H1 (cell line): ENCODE measurements around the gene KRT13. TPM values are rescaled to one million over a fixed set of nuclear protein-coding genes. Genes with fewer than 3 reads are reported as not detected.

Experiments used
- CTCF ChIA-PET: fragments of 300-600 bp; sonication (Branson Sonifier 250); formaldehyde crosslinking; loops from one replicate; lab custom pipeline; 2021; ENCODE audit not compliant: partially characterized antibody; lab: Charles Lee
- POLR2A ChIA-PET: fragments of 300-600 bp; sonication (Branson Sonifier 250); formaldehyde crosslinking; loops from one replicate; lab custom pipeline; 2021; ENCODE audit warnings: inconsistent platforms; ENCODE audit not compliant: partially characterized antibody; lab: Charles Lee
- DNase-seq, 2 experiments: peaks; one replicate each; pipeline versions ENCODE4 v3.0.0 to v3.0.0-alpha.2; 2010 to 2022; ENCODE audit warnings: low spot score in 2 of 2, low read depth in 1 of 2, mixed read lengths in 1 of 2
- FAIRE-seq: peaks from 2 replicates; lab custom pipeline; 2011; peaks lifted over from hg19 to GRCh38; lab: Jason Lieb, UNC
- H2AFZ ChIP-seq: 2 replicates; pipeline ENCODE4 v1.8.1; 2012; ENCODE audit warnings: low read length, inconsistent platforms
- H2AK5ac ChIP-seq: 2 replicates; pipeline ENCODE4 v1.6.1; 2013; ENCODE audit warnings: low read depth, low read length
- H2BK120ac ChIP-seq: replicated peaks from 2 replicates; pipeline ENCODE3; 2013; ENCODE audit warnings: low read depth, low read length, inconsistent platforms
- H2BK12ac ChIP-seq: 2 replicates; pipeline ENCODE4 v1.6.1; 2013; ENCODE audit warnings: low read depth, low read length
- H2BK15ac ChIP-seq: 2 replicates; pipeline ENCODE4 v1.6.1; 2013; ENCODE audit warnings: low read length
- H2BK20ac ChIP-seq: 2 replicates; pipeline ENCODE4 v1.6.1; 2013; ENCODE audit warnings: low read length
- H2BK5ac ChIP-seq: 2 replicates; pipeline ENCODE4 v1.6.1; 2013; ENCODE audit warnings: low read depth, low read length
- H3K14ac ChIP-seq: 2 replicates; pipeline ENCODE4 v1.6.1; 2013; ENCODE audit warnings: inconsistent platforms; ENCODE audit not compliant: insufficient read length
- H3K18ac ChIP-seq: 2 replicates; pipeline ENCODE4 v1.6.1; 2013; ENCODE audit warnings: low read length; ENCODE audit errors: extremely low read depth
- H3K23ac ChIP-seq: 2 replicates; pipeline ENCODE4 v1.6.1; 2013; ENCODE audit warnings: inconsistent platforms; ENCODE audit not compliant: insufficient read length
- H3K23me2 ChIP-seq: 2 replicates; pipeline ENCODE4 v1.6.1; 2013; ENCODE audit warnings: low read depth, low read length
- H3K27ac ChIP-seq: 2 replicates; pipeline ENCODE4 v1.6.1; 2011; ENCODE audit warnings: low read depth, low read length, inconsistent platforms
- H3K27me3 ChIP-seq, 4 experiments: replicated peaks in 1 of 4; 1 replicate in 1 of 4; 2 replicates in 3 of 4; pipeline versions ENCODE4 v1.6.1 to v1.8.1; 2011 to 2013; ENCODE audit warnings: low read length in 3 of 4, mild to moderate bottlenecking in 3 of 4, inconsistent platforms in 2 of 4, mixed read lengths in 2 of 4, moderate library complexity in 1 of 4; ENCODE audit not compliant: control insufficient read depth in 3 of 4, insufficient read depth in 3 of 4; ENCODE audit errors: extremely low read depth in 1 of 4
- H3K36me3 ChIP-seq, 4 experiments: 2 replicates each; pipeline versions ENCODE4 v1.6.1 to v1.8.1; 2011 to 2013; ENCODE audit warnings: mild to moderate bottlenecking in 4 of 4, low read length in 3 of 4, moderate library complexity in 2 of 4, control low read depth in 1 of 4, inconsistent platforms in 1 of 4; ENCODE audit not compliant: insufficient read depth in 4 of 4, control insufficient read depth in 2 of 4
- H3K4ac ChIP-seq: replicated peaks from 2 replicates; pipeline ENCODE3; 2013; ENCODE audit warnings: low read length, low read depth, mixed read lengths, inconsistent platforms; ENCODE audit not compliant: insufficient read length
- H3K4me1 ChIP-seq, 4 experiments: replicated peaks in 1 of 4; 1 replicate in 1 of 4; 2 replicates in 3 of 4; pipeline versions ENCODE4 v1.6.1 to v1.8.1; 2011 to 2013; ENCODE audit warnings: low read length in 3 of 4, inconsistent platforms in 2 of 4, mixed read lengths in 1 of 4; ENCODE audit not compliant: insufficient read depth in 4 of 4, control insufficient read depth in 3 of 4
- H3K4me2 ChIP-seq, 2 experiments: 2 replicates each; pipeline versions ENCODE4 v1.6.1 to v1.8.1; 2011 to 2013; ENCODE audit warnings: low read depth in 2 of 2, low read length in 2 of 2, control low read depth in 1 of 2, inconsistent platforms in 1 of 2, mild to moderate bottlenecking in 1 of 2; ENCODE audit not compliant: insufficient read depth in 1 of 2
- H3K4me3 ChIP-seq, 4 experiments: fragments of 200-600, 300-600 bp in 1 of 4; sonication (generic), shearing (Covaris generic), sonication (Bioruptor Twin) in 1 of 4; 2 replicates each; pipeline versions ENCODE4 v1.5.1 to v1.8.1; 2011 to 2016; ENCODE audit warnings: low read length in 4 of 4, low read depth in 3 of 4, control low read depth in 2 of 4, inconsistent platforms in 2 of 4, mild to moderate bottlenecking in 2 of 4, mixed read lengths in 1 of 4, moderate library complexity in 1 of 4; ENCODE audit not compliant: insufficient read depth in 2 of 4; ENCODE audit errors: extremely low read depth in 1 of 4
- H3K56ac ChIP-seq: replicated peaks from 2 replicates; pipeline ENCODE3; 2013; ENCODE audit warnings: low read depth, mild to moderate bottlenecking, mixed read lengths, low read length, inconsistent platforms; ENCODE audit not compliant: insufficient read length
- H3K79me1 ChIP-seq: 2 replicates; pipeline ENCODE4 v1.6.1; 2013; ENCODE audit warnings: low read depth, low read length, control low read depth
- H3K79me2 ChIP-seq, 2 experiments: 2 replicates each; pipeline versions ENCODE4 v1.6.1 to v1.8.1; 2012 to 2013; ENCODE audit warnings: low read length in 2 of 2, mild to moderate bottlenecking in 2 of 2, inconsistent platforms in 1 of 2; ENCODE audit not compliant: insufficient read depth in 2 of 2, control insufficient read depth in 1 of 2
- H3K9ac ChIP-seq, 4 experiments: replicated peaks in 1 of 4; 1 replicate in 1 of 4; 2 replicates in 3 of 4; pipeline versions ENCODE4 v1.6.1 to v1.8.1; 2011 to 2013; ENCODE audit warnings: low read depth in 3 of 4, low read length in 3 of 4, control low read depth in 2 of 4, mild to moderate bottlenecking in 2 of 4, moderate library complexity in 2 of 4, inconsistent platforms in 1 of 4; ENCODE audit errors: extremely low read depth in 1 of 4
- H3K9me3 ChIP-seq, 2 experiments: 2 replicates each; pipeline versions ENCODE4 v1.6.1 to v1.8.1; 2012 to 2013; ENCODE audit warnings: mild to moderate bottlenecking in 2 of 2, moderate library complexity in 2 of 2, control low read depth in 1 of 2, inconsistent platforms in 1 of 2, low read depth in 1 of 2, low read length in 1 of 2, mixed read lengths in 1 of 2; ENCODE audit not compliant: insufficient read depth in 2 of 2
- H4K20me1 ChIP-seq, 2 experiments: replicated peaks in 1 of 2; 2 replicates each; pipeline versions ENCODE3 to v1.8.1; 2011 to 2013; ENCODE audit warnings: inconsistent platforms in 2 of 2, low read length in 2 of 2, mild to moderate bottlenecking in 1 of 2; ENCODE audit not compliant: insufficient read depth in 2 of 2, control insufficient read depth in 1 of 2
- H4K5ac ChIP-seq: 2 replicates; pipeline ENCODE4 v1.6.1; 2013; ENCODE audit warnings: low read length, low read depth, mixed read lengths, inconsistent platforms; ENCODE audit not compliant: insufficient read length
- H4K8ac ChIP-seq: 2 replicates; pipeline ENCODE4 v1.8.0; 2013; ENCODE audit warnings: mild to moderate bottlenecking, moderate library complexity, low read length, inconsistent platforms; ENCODE audit not compliant: insufficient read depth; ENCODE audit errors: extremely low read depth
- H4K91ac ChIP-seq: replicated peaks from 2 replicates; pipeline ENCODE3; 2013; ENCODE audit warnings: low read length, mixed read lengths, inconsistent platforms; ENCODE audit not compliant: insufficient read length
- BRCA1 ChIP-seq: IDR thresholded peaks from 2 replicates; pipeline ENCODE4 v1.6.1; 2012; ENCODE audit warnings: low read depth, low read length, improper control_type of control experiment
- CEBPB ChIP-seq: IDR thresholded peaks from 2 replicates; pipeline ENCODE4 v1.6.1; 2012; ENCODE audit warnings: low read depth, low read length
- MAFK ChIP-seq: IDR thresholded peaks from 2 replicates; pipeline ENCODE4 v1.6.1; 2012; ENCODE audit warnings: low read depth, mild to moderate bottlenecking, improper control_type of control experiment, low read length
- NANOG ChIP-seq: IDR thresholded peaks from 2 replicates; pipeline ENCODE4 v1.6.1; 2011; ENCODE audit warnings: low read length, low read depth, mild to moderate bottlenecking, inconsistent platforms; ENCODE audit not compliant: insufficient read depth, poor library complexity, severe bottlenecking
- RXRA ChIP-seq: IDR thresholded peaks from 2 replicates; pipeline ENCODE4 v1.6.1; 2011; ENCODE audit warnings: low read depth, mild to moderate bottlenecking, low read length, moderate library complexity; ENCODE audit not compliant: insufficient read depth
- SIN3A ChIP-seq, 2 experiments: IDR thresholded peaks in 1 of 2; conservative IDR thresholded peaks in 1 of 2; 2 replicates each; pipeline ENCODE4 v1.6.1; 2011 to 2012; ENCODE audit warnings: low read length in 2 of 2, improper control_type of control experiment in 1 of 2, low read depth in 1 of 2, mild to moderate bottlenecking in 1 of 2
- SIX5 ChIP-seq: IDR thresholded peaks from 2 replicates; pipeline ENCODE4 v1.6.1; 2011; ENCODE audit warnings: mild to moderate bottlenecking, low read depth, low read length
- SRF ChIP-seq: IDR thresholded peaks from 2 replicates; pipeline ENCODE4 v1.6.1; 2011; ENCODE audit warnings: mild to moderate bottlenecking, low read depth, low read length, moderate library complexity
- WGBS, 2 experiments: shearing (Covaris generic) in 1 of 2; methylation state at CpG; one replicate each; pipeline versions ENCODE4 v1.1.6 to v1.1.7; 2013 to 2015; ENCODE audit warnings: low lambda C conversion rate in 2 of 2, mixed read lengths in 2 of 2, inconsistent platforms in 1 of 2, low coverage in 1 of 2, missing lambda C conversion rate in 1 of 2; ENCODE audit not compliant: insufficient replicate concordance in 2 of 2, insufficient coverage in 1 of 2, insufficient read length in 1 of 2; ENCODE audit errors: extremely low coverage in 1 of 2, missing lambda C conversion rate in 1 of 2; 5-methylcytosine and 5-hydroxymethylcytosine counted together
- polyA plus RNA-seq, 7 experiments: library from polyadenylated mRNA; depleted of rRNA in 3 of 7; stranded (reverse) in 5 of 7; unstranded in 2 of 7; fragments of >200 nt in 5 of 7; fragments of 200-250 nt in 2 of 7; gene quantifications; 1 replicate in 5 of 7; 2 replicates in 1 of 7; 4 replicates in 1 of 7; pipeline versions ENCODE4 v1.2.1 to v1.2.3, GENCODE V29; 2011 to 2013; ENCODE audit warnings: missing spikeins in 2 of 7, mixed read lengths in 2 of 7
- total RNA-seq: library from RNA; stranded (reverse); fragmentation: NEBNext Ultra II Directional; extraction: Animal tissue kit (Norgen Biotek cat#: 25700); gene quantifications from 2 replicates; pipeline ENCODE4 v1.2.1, GENCODE V29; 2021
- TF ChIP-seq, protein P1 (sequence below), 3 experiments: IDR thresholded peaks; 1 replicate in 2 of 3; 2 replicates in 1 of 3; pipeline versions ENCODE4 v1.5.1 to v1.6.1; 2011; ENCODE audit warnings: low read length in 3 of 3, mild to moderate bottlenecking in 3 of 3, inconsistent platforms in 2 of 3, low read depth in 1 of 3, moderate library complexity in 1 of 3; ENCODE audit not compliant: insufficient read depth in 1 of 3; ENCODE audit errors: control extremely low read depth in 1 of 3

Gene KRT13
- total and polyA plus RNA-seq, 2 of the 8 experiments (the other 6 are each of a cell fraction or from before 2014, with no cell fraction given) = 0.09 TPM; not detected in 1

DNA sequence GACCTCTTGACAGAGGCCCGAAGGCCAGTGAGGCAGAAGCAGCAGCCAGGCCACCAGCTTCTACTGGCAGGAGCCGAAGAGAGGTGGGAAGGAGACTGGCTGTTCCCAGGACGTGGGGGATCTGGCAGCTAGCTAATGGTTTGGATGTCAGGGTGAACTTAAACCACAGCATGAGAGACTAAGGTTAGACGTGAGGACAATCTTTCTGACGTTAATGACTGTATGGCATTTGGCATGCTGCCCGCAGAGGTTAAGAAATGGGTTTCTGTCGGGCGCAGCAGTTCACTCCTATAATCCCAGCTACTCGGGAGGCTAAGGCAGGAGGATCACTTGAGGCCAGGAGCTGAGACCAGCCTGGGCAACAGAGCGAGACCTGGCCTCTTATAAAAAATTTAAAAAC lies 6.3 kb upstream of the KRT13 start:
- no peak overlapping the region for H4K5ac ChIP-seq
- H2AK5ac ChIP-seq = no peak overlapping the region
- no peak overlapping the region for H2BK5ac ChIP-seq
- H3K18ac ChIP-seq = no peak overlapping the region
- no peak overlapping the region for H2BK15ac ChIP-seq
- H3K56ac ChIP-seq = no peak overlapping the region
- no peak overlapping the region for H3K4me2 ChIP-seq
- no peaks in the 10 kb centered on the region for H3K79me1 ChIP-seq
- H3K4ac ChIP-seq = no peak overlapping the region
- no peaks in the 10 kb centered on the region for H3K36me3 ChIP-seq
- H3K79me2 ChIP-seq = no peaks in the 10 kb centered on the region
- CTCF ChIA-PET = interaction anchor here (0.6 to 33.9 kb wide), 6 partner anchors 11 to 626 kb away, joined by 3 to 427 read pairs (median 3); partner anchors contain the start of genes KRT20 and KRT36
- no peaks in the 10 kb centered on the region for H4K20me1 ChIP-seq
- H3K14ac ChIP-seq = no peak overlapping the region
- H3K4me1 ChIP-seq = peaks cover 0 to 5% (median 3%) of the 10 kb centered on the region in 4 experiments; a peak in 5 of 7 replicates
- H3K4me3 ChIP-seq = no peak overlapping the region
- H2BK120ac ChIP-seq = no peak overlapping the region
- no peak for FAIRE-seq
- H2AFZ ChIP-seq = no peak overlapping the region
- H3K27me3 ChIP-seq = no peaks in the 10 kb centered on the region; a peak in 1 of 7 replicates
- no peaks in the 10 kb centered on the region; the same call in 1 of the 2 replicates for H3K23me2 ChIP-seq
- H3K27ac ChIP-seq = no peak overlapping the region
- POLR2A ChIA-PET = interaction anchor here (1.1 to 2.5 kb wide), 3 partner anchors 9 to 37 kb away, joined by 3 to 8 read pairs (median 3); no protein-coding TSS in a partner anchor
- no peak overlapping the region for H3K23ac ChIP-seq
- no peak overlapping the region for H2BK20ac ChIP-seq
- H4K8ac ChIP-seq = no peak overlapping the region
- DNase-seq = no peak
- no peak overlapping the region for H4K91ac ChIP-seq
- H3K9me3 ChIP-seq = no peaks in the 10 kb centered on the region
- WGBS, 2 experiments = 94% methylated on average over 10 of the region's 10 CpGs; no CpG with 5 or more reads in 1 of the 2 experiments
- H3K9ac ChIP-seq = no peak overlapping the region
- TF ChIP-seq MAFK = no peak
- TF ChIP-seq, protein P1, sequence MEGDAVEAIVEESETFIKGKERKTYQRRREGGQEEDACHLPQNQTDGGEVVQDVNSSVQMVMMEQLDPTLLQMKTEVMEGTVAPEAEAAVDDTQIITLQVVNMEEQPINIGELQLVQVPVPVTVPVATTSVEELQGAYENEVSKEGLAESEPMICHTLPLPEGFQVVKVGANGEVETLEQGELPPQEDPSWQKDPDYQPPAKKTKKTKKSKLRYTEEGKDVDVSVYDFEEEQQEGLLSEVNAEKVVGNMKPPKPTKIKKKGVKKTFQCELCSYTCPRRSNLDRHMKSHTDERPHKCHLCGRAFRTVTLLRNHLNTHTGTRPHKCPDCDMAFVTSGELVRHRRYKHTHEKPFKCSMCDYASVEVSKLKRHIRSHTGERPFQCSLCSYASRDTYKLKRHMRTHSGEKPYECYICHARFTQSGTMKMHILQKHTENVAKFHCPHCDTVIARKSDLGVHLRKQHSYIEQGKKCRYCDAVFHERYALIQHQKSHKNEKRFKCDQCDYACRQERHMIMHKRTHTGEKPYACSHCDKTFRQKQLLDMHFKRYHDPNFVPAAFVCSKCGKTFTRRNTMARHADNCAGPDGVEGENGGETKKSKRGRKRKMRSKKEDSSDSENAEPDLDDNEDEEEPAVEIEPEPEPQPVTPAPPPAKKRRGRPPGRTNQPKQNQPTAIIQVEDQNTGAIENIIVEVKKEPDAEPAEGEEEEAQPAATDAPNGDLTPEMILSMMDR (IDR thresholded peaks at IDR 0.05; ENCODE audit: control extremely low read depth in 1 of 3, insufficient read depth in 1 of 3, low read depth in 1 of 3, low read length in 3 of 3) = no peak
- TF ChIP-seq CEBPB = no peak
- TF ChIP-seq RXRA = no peak
- no peak for TF ChIP-seq SIN3A (conservative IDR thresholded peaks at IDR 0.05 in 1 of 2, IDR thresholded peaks at IDR 0.05 in 1 of 2; ENCODE audit: low read depth in 1 of 2, low read length in 2 of 2)
- TF ChIP-seq SIX5 = no peak
- TF ChIP-seq BRCA1 = no peak
- no peak for TF ChIP-seq SRF
- TF ChIP-seq NANOG = no peak
- TF ChIP-seq, all 59 proteins: peak for 0
- H2BK12ac ChIP-seq = peak overlapping the region; percentile 42; the same call in 1 of the 2 replicates
